Thyroid gland (tissue), 4 donors: ENCODE data around the gene CCN2.

Experiments used
- POLR2A ChIP-seq, 2 donors: fragments of 450-650 bp; IDR thresholded peaks; one replicate each; pipeline ENCODE4 v1.6.1; 2017; ENCODE audit warnings: antibody characterized with exemption in 2 of 2, mild to moderate bottlenecking in 2 of 2, moderate library complexity in 1 of 2
- TF ChIP-seq, protein P1 (sequence below), 6 experiments: fragments of 200-600 bp in 3 of 6; fragments of 450-650 bp in 3 of 6; sonication (generic) in 3 of 6; IDR thresholded peaks; one replicate each; pipeline ENCODE4 v1.5.1; 2016 to 2019; ENCODE audit warnings: antibody characterized with exemption in 6 of 6, mild to moderate bottlenecking in 2 of 6, inconsistent platforms in 1 of 6, moderate library complexity in 1 of 6

DNA sequence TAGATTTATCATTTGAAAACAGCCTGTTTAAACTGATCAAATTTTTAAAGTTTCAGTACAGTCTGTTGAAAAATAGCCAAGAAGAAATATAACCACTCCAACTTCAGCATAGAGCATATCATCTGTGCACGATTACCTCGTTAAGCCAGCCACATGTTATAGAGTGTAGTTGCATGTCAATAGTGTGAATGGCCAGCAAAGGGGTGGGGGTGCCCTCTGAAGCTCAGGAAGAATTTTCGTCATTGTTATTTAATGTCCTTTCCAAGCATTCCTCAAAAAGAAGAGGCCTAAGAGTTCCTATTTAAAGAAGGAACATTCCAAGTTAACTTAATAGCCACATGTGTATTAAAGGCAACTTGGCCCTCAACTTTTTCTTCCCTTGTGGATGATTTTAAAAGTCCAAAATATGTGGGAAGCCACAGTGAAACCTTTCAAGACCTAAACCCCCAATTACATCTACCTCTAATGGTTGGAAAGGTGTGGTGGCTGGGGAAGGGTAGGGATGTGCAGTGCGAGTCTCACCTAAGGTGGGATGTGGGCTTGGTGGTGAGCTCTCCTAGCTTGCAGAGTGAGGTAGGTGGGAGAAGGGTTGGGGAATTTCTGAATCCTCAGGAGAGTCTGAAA lies 1.8 kb upstream of the CCN2 start:
- TF ChIP-seq, protein P1, sequence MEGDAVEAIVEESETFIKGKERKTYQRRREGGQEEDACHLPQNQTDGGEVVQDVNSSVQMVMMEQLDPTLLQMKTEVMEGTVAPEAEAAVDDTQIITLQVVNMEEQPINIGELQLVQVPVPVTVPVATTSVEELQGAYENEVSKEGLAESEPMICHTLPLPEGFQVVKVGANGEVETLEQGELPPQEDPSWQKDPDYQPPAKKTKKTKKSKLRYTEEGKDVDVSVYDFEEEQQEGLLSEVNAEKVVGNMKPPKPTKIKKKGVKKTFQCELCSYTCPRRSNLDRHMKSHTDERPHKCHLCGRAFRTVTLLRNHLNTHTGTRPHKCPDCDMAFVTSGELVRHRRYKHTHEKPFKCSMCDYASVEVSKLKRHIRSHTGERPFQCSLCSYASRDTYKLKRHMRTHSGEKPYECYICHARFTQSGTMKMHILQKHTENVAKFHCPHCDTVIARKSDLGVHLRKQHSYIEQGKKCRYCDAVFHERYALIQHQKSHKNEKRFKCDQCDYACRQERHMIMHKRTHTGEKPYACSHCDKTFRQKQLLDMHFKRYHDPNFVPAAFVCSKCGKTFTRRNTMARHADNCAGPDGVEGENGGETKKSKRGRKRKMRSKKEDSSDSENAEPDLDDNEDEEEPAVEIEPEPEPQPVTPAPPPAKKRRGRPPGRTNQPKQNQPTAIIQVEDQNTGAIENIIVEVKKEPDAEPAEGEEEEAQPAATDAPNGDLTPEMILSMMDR (IDR thresholded peaks at IDR 0.05) = no peak
- TF ChIP-seq POLR2A (IDR thresholded peaks at IDR 0.05) = no peak
